Keratinocyte (primary cell): Measurements from ENCODE around the gene HERC4.

Experiments used
- CTCF ChIP-seq, 3 experiments: IDR thresholded peaks in 1 of 3; conservative IDR thresholded peaks in 1 of 3; optimal IDR thresholded peaks in 1 of 3; 2 replicates in 2 of 3; 3 replicates in 1 of 3; pipeline versions ENCODE3 to v1.5.1; 2011; ENCODE audit warnings: low read length in 3 of 3, mild to moderate bottlenecking in 3 of 3, moderate library complexity in 2 of 3, control low read depth in 1 of 3, inconsistent platforms in 1 of 3; ENCODE audit not compliant: insufficient read depth in 2 of 3; ENCODE audit errors: extremely low read depth in 1 of 3
- EZH2 ChIP-seq: IDR thresholded peaks from one replicate; pipeline ENCODE4 v1.6.1; 2012; ENCODE audit warnings: inconsistent platforms, mild to moderate bottlenecking, low read length, moderate library complexity

DNA sequence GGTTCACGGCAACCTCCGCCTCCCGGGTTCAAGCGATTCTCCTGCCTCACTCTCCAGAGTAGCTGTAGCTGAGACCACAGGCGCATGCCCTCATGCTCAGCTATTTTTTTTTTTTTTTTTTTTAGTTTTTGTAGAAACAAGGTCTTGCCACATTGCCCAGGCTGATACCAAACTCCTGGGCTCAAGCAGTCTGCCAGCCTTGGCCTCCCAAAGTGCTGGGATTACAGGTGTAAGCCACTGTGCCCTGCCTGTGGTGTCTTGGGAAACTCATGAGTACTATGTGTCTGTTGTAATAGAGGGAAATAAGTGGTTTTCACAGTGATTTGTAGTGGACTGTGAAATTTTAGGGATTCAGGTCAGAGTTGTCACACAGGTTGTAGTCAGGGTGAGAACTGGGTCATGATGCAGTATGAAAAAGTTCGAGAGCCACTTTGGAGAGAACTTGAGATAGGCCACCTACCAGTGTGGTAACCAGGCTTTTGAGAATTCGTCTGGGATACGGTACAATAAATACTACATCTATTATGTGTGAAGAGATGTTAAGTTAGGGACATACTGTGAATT lies 160.2 kb downstream of the HERC4 start:
- no peak for TF ChIP-seq CTCF (optimal IDR thresholded peaks at IDR 0.05 in 1 of 3, IDR thresholded peaks at IDR 0.05 in 1 of 3, conservative IDR thresholded peaks at IDR 0.05 in 1 of 3; ENCODE audit: extremely low read depth in 1 of 3, insufficient read depth in 2 of 3, low read length in 3 of 3)
- TF ChIP-seq EZH2: no peak
